HepG2 (cell line): ENCODE data around the gene PRXL2B. TPM values are rescaled to one million over a fixed set of nuclear protein-coding genes. Genes with fewer than 3 reads are reported as not detected.
A peak's percentile ranks its signal among the peaks of the same experiment; 100 is the strongest.

Source experiments
- AHDC1 ChIP-seq: sonication (generic); formaldehyde crosslinking; IDR thresholded peaks from 2 replicates; pipeline ENCODE4 v1.5.1; 2020; ENCODE audit warnings: mild to moderate bottlenecking, missing genetic modification reagents, borderline replicate concordance
- ATRX ChIP-seq: sonication (generic); formaldehyde crosslinking; IDR thresholded peaks from 2 replicates; pipeline ENCODE4 v1.4.0; 2020; ENCODE audit warnings: missing genetic modification reagents, borderline replicate concordance
- FOXC1 ChIP-seq: sonication (generic); formaldehyde crosslinking; IDR thresholded peaks from 2 replicates; pipeline ENCODE4 v1.8.0; 2022; ENCODE audit warnings: mild to moderate bottlenecking, missing genetic modification reagents, borderline replicate concordance
- ISL2 ChIP-seq: sonication (generic); formaldehyde crosslinking; IDR thresholded peaks from 2 replicates; pipeline ENCODE4 v1.5.0; 2020; ENCODE audit warnings: missing genetic modification reagents
- KLF12 ChIP-seq: sonication (generic); formaldehyde crosslinking; IDR thresholded peaks from 2 replicates; pipeline ENCODE4 v1.4.0; 2020; ENCODE audit warnings: missing genetic modification reagents, borderline replicate concordance
- KLF6 ChIP-seq: IDR thresholded peaks from 2 replicates; pipeline ENCODE4 v1.8.0; 2016; ENCODE audit warnings: missing biosample characterization, missing genetic modification reagents
- MIER3 ChIP-seq: IDR thresholded peaks from 2 replicates; pipeline ENCODE4 v1.6.1; 2016; ENCODE audit warnings: missing compliant biosample characterization, borderline replicate concordance
- MXD1 ChIP-seq: sonication (generic); formaldehyde crosslinking; IDR thresholded peaks from 2 replicates; pipeline ENCODE4 v1.4.0; 2020; ENCODE audit warnings: mild to moderate bottlenecking, missing genetic modification reagents
- NBN ChIP-seq: fragments of 450-650 bp; conservative IDR thresholded peaks from 2 replicates; pipeline ENCODE4 v1.6.1; 2017
- NR3C1 ChIP-seq: sonication (generic); formaldehyde crosslinking; IDR thresholded peaks from 2 replicates; pipeline ENCODE4 v1.4.0; 2020; ENCODE audit warnings: missing genetic modification reagents
- ZNF30 ChIP-seq: sonication (generic); formaldehyde crosslinking; IDR thresholded peaks from 2 replicates; pipeline ENCODE4 v1.5.0; 2020; ENCODE audit warnings: mild to moderate bottlenecking, missing genetic modification reagents
- ZNF598 ChIP-seq: sonication (generic); formaldehyde crosslinking; IDR thresholded peaks from 2 replicates; pipeline ENCODE4 v1.5.1; 2020; ENCODE audit warnings: mild to moderate bottlenecking, missing genetic modification reagents, borderline replicate concordance
- ZNF766 ChIP-seq: sonication (generic); formaldehyde crosslinking; IDR thresholded peaks from 2 replicates; pipeline ENCODE4 v1.5.0; 2020; ENCODE audit warnings: missing genetic modification reagents, borderline replicate concordance
- ZNF776 ChIP-seq: sonication (generic); formaldehyde crosslinking; IDR thresholded peaks from 2 replicates; pipeline ENCODE4 v1.4.0; 2020; ENCODE audit warnings: mild to moderate bottlenecking, missing genetic modification reagents
- polyA plus RNA-seq, 8 experiments: library from polyadenylated mRNA; depleted of rRNA in 3 of 8; stranded (reverse) in 7 of 8; unstranded in 1 of 8; fragments of >200 nt; fragmentation: Illumina TruSeq in 4 of 8; extraction: Trizol in 4 of 8; gene quantifications; 2 replicates each; pipeline versions ENCODE4 v1.2.1 to v1.2.3, GENCODE V29; 2011 to 2016; ENCODE audit warnings: low read depth in 4 of 8, missing spikeins in 1 of 8, mixed read lengths in 1 of 8; ENCODE audit not compliant: insufficient read depth in 1 of 8
- total RNA-seq, 5 experiments: library from RNA; depleted of rRNA; stranded (reverse); fragments of >200 nt; fragmentation: Illumina TruSeq; extraction: Trizol; gene quantifications; 2 replicates each; pipeline ENCODE4 v1.2.3, GENCODE V29; 2016; ENCODE audit warnings: low read depth in 1 of 5
- TF ChIP-seq, protein P1 (sequence below): sonication (generic); formaldehyde crosslinking; conservative IDR thresholded peaks from 2 replicates; pipeline ENCODE4 v1.4.0; 2020; ENCODE audit warnings: missing genetic modification reagents
- TF ChIP-seq, protein P2 (sequence below): sonication (generic); formaldehyde crosslinking; IDR thresholded peaks from 2 replicates; pipeline ENCODE4 v1.5.0; 2020; ENCODE audit warnings: missing genetic modification reagents
- TF ChIP-seq, protein P3 (sequence below): sonication (generic); formaldehyde crosslinking; IDR thresholded peaks from 2 replicates; pipeline ENCODE4 v1.4.0; 2020; ENCODE audit warnings: mild to moderate bottlenecking, missing genetic modification reagents

Gene PRXL2B
- total and polyA plus RNA-seq, 2 of the 13 experiments (the other 11 are each of a cell fraction or from before 2014, with no cell fraction given), result 16.8 to 22.1 TPM

DNA sequence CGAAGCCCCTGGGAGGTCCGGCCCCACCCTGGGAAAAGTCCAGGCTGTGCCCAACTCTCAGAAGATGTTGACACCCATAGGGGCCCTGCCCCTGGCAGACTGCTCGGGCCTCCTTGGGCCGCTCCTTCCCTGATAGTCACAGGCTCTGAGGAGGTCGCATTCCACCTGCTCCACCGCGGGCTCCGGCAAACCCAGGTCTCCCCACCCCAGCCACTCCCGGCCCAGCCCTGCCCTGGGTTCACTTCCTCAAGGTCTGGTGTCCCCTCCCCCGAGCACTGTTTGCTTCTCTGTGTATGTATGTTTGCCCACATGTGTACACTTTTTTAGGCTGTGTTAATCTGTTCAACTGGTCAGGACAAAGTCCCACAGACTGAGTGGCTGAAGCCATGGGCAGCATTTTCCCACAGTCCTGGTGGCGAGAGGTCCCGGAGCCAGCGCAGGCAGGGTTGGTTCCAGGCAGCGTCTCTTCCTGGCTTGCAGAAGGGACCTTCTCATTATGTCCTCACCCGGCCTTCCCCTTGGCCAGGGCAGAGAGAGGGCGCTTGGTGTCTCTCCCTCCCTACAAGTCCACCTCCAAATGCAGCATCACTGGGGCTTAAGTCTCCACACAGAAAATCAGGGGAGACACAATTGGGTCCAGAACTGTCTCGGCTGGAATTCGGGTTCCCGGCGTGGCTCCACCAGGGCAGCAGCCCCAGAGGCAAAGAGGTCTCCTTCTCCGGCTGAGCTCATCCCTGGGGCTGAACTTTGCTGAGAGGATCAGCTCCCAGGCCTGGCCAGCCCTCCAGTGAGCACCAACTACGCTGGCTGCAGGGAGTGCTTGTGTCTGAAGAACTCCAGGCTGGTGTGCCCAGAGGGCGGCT, 10.5 kb upstream of the PRXL2B start (continued):
- TF ChIP-seq, protein P1, sequence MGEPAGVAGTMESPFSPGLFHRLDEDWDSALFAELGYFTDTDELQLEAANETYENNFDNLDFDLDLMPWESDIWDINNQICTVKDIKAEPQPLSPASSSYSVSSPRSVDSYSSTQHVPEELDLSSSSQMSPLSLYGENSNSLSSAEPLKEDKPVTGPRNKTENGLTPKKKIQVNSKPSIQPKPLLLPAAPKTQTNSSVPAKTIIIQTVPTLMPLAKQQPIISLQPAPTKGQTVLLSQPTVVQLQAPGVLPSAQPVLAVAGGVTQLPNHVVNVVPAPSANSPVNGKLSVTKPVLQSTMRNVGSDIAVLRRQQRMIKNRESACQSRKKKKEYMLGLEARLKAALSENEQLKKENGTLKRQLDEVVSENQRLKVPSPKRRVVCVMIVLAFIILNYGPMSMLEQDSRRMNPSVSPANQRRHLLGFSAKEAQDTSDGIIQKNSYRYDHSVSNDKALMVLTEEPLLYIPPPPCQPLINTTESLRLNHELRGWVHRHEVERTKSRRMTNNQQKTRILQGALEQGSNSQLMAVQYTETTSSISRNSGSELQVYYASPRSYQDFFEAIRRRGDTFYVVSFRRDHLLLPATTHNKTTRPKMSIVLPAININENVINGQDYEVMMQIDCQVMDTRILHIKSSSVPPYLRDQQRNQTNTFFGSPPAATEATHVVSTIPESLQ (CRISPR knock-in tag), result no peak
- TF ChIP-seq ISL2 (CRISPR knock-in tag) (peak; percentile 16; the same call in 1 of the 2 replicates), ATRX (no peak), NR3C1 (no peak), ZNF598 (CRISPR knock-in tag) (no peak), AHDC1 (CRISPR knock-in tag) (peak; percentile 49; the same call in 1 of the 2 replicates), ZNF30 (no peak), NBN (no peak), KLF12 (CRISPR knock-in tag) (no peak), ZNF776 (CRISPR knock-in tag) (0 out of 2 replicates have a peak, but pooled peaks have one; percentile 23), ZNF766 (CRISPR knock-in tag) (no peak), MXD1 (CRISPR knock-in tag) (no peak), KLF6 (CRISPR knock-in tag) (no peak), FOXC1 (peak; percentile 42; the same call in 1 of the 2 replicates), MIER3 (CRISPR knock-in tag) (peak; percentile 72; the same call in 1 of the 2 replicates)
- TF ChIP-seq, protein P2, sequence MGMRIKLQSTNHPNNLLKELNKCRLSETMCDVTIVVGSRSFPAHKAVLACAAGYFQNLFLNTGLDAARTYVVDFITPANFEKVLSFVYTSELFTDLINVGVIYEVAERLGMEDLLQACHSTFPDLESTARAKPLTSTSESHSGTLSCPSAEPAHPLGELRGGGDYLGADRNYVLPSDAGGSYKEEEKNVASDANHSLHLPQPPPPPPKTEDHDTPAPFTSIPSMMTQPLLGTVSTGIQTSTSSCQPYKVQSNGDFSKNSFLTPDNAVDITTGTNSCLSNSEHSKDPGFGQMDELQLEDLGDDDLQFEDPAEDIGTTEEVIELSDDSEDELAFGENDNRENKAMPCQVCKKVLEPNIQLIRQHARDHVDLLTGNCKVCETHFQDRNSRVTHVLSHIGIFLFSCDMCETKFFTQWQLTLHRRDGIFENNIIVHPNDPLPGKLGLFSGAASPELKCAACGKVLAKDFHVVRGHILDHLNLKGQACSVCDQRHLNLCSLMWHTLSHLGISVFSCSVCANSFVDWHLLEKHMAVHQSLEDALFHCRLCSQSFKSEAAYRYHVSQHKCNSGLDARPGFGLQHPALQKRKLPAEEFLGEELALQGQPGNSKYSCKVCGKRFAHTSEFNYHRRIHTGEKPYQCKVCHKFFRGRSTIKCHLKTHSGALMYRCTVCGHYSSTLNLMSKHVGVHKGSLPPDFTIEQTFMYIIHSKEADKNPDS (CRISPR knock-in tag), result no peak
- TF ChIP-seq, protein P3, sequence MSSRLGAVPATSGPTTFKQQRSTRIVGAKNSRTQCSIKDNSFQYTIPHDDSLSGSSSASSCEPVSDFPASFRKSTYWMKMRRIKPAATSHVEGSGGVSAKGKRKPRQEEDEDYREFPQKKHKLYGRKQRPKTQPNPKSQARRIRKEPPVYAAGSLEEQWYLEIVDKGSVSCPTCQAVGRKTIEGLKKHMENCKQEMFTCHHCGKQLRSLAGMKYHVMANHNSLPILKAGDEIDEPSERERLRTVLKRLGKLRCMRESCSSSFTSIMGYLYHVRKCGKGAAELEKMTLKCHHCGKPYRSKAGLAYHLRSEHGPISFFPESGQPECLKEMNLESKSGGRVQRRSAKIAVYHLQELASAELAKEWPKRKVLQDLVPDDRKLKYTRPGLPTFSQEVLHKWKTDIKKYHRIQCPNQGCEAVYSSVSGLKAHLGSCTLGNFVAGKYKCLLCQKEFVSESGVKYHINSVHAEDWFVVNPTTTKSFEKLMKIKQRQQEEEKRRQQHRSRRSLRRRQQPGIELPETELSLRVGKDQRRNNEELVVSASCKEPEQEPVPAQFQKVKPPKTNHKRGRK (CRISPR knock-in tag), result no peak
